HepG2 (cell line): ENCODE data around the gene CDH1. TPM values are rescaled to one million over a fixed set of nuclear protein-coding genes. Genes with fewer than 3 reads are reported as not detected.

ENCODE experiments used
- FOXP4 ChIP-seq: sonication (generic); formaldehyde crosslinking; IDR thresholded peaks from 2 replicates; pipeline ENCODE4 v1.4.0; 2020; ENCODE audit warnings: missing genetic modification reagents
- NCOA1 ChIP-seq: sonication (generic); formaldehyde crosslinking; IDR thresholded peaks from 2 replicates; pipeline ENCODE4 v1.9.0; 2021; ENCODE audit warnings: missing genetic modification reagents
- NFRKB ChIP-seq: fragments of 450-650 bp; IDR thresholded peaks from 2 replicates; pipeline ENCODE4 v1.6.1; 2017
- PBX2 ChIP-seq: IDR thresholded peaks from 2 replicates; pipeline ENCODE4 v1.6.1; 2016; ENCODE audit warnings: control low read depth
- POGK ChIP-seq: sonication (generic); formaldehyde crosslinking; conservative IDR thresholded peaks from 2 replicates; pipeline ENCODE4 v1.8.0; 2022; ENCODE audit warnings: mild to moderate bottlenecking, moderate library complexity, missing genetic modification reagents
- RFXANK ChIP-seq: IDR thresholded peaks from 2 replicates; pipeline ENCODE4 v1.6.1; 2016
- SNAPC2 ChIP-seq: sonication (generic); formaldehyde crosslinking; IDR thresholded peaks from 2 replicates; pipeline ENCODE4 v1.8.1; 2022; ENCODE audit warnings: mild to moderate bottlenecking, missing genetic modification reagents
- SYNCRIP ChIP-seq: fragments of 200-400 bp; formaldehyde crosslinking; IDR thresholded peaks from 2 replicates; pipeline ENCODE4 v1.6.1; 2018; ENCODE audit warnings: mild to moderate bottlenecking, low read depth, low read length; ENCODE audit not compliant: insufficient read depth
- TMF1 ChIP-seq: sonication (generic); formaldehyde crosslinking; IDR thresholded peaks from 2 replicates; pipeline ENCODE4 v1.8.1; 2022; ENCODE audit warnings: low read depth, missing genetic modification reagents
- ZFP37 ChIP-seq: sonication (generic); formaldehyde crosslinking; IDR thresholded peaks from 2 replicates; pipeline ENCODE4 v1.4.0; 2020; ENCODE audit warnings: missing genetic modification reagents, borderline replicate concordance
- ZNF142 ChIP-seq: sonication (generic); formaldehyde crosslinking; IDR thresholded peaks from 2 replicates; pipeline ENCODE4 v1.4.0; 2020; ENCODE audit warnings: missing genetic modification reagents
- ZNF367 ChIP-seq: sonication (generic); formaldehyde crosslinking; IDR thresholded peaks from 2 replicates; pipeline ENCODE4 v1.4.0; 2020; ENCODE audit warnings: missing genetic modification reagents, borderline replicate concordance
- ZNF446 ChIP-seq: sonication (generic); formaldehyde crosslinking; IDR thresholded peaks from 2 replicates; pipeline ENCODE4 v1.5.0; 2020; ENCODE audit warnings: mild to moderate bottlenecking, missing genetic modification reagents
- ZNF577 ChIP-seq: sonication (generic); formaldehyde crosslinking; IDR thresholded peaks from 2 replicates; pipeline ENCODE4 v1.4.0; 2020; ENCODE audit warnings: mild to moderate bottlenecking, low read depth, missing genetic modification reagents, borderline replicate concordance
- ZNF672 ChIP-seq: sonication (generic); formaldehyde crosslinking; IDR thresholded peaks from 2 replicates; pipeline ENCODE4 v1.8.1; 2022; ENCODE audit warnings: missing genetic modification reagents
- ZNF878 ChIP-seq: sonication (generic); formaldehyde crosslinking; IDR thresholded peaks from 2 replicates; pipeline ENCODE4 v1.8.1; 2023; ENCODE audit warnings: mild to moderate bottlenecking, missing genetic modification reagents, moderate library complexity
- ZSCAN21 ChIP-seq: sonication (generic); formaldehyde crosslinking; IDR thresholded peaks from 2 replicates; pipeline ENCODE4 v1.8.0; 2022; ENCODE audit warnings: mild to moderate bottlenecking, missing genetic modification reagents, moderate library complexity, borderline replicate concordance
- polyA plus RNA-seq, 8 experiments: library from polyadenylated mRNA; depleted of rRNA in 3 of 8; stranded (reverse) in 7 of 8; unstranded in 1 of 8; fragments of >200 nt; fragmentation: Illumina TruSeq in 4 of 8; extraction: Trizol in 4 of 8; gene quantifications; 2 replicates each; pipeline versions ENCODE4 v1.2.1 to v1.2.3, GENCODE V29; 2011 to 2016; ENCODE audit warnings: low read depth in 4 of 8, missing spikeins in 1 of 8, mixed read lengths in 1 of 8; ENCODE audit not compliant: insufficient read depth in 1 of 8
- total RNA-seq, 5 experiments: library from RNA; depleted of rRNA; stranded (reverse); fragments of >200 nt; fragmentation: Illumina TruSeq; extraction: Trizol; gene quantifications; 2 replicates each; pipeline ENCODE4 v1.2.3, GENCODE V29; 2016; ENCODE audit warnings: low read depth in 1 of 5

Gene CDH1
- total and polyA plus RNA-seq, 2 of the 13 experiments (the other 11 are each of a cell fraction or from before 2014, with no cell fraction given): 0.95 to 9.8 TPM

GRCh38 chr16:68843482-68844210 is 106.6 kb downstream of the CDH1 start, which contains the start of gene TANGO6 (continued):
- TF ChIP-seq SNAPC2 (CRISPR knock-in tag): peak; percentile 91
- peak; percentile 78; the same call in 1 of the 2 replicates for TF ChIP-seq ZNF577 (CRISPR knock-in tag)
- 0 out of 2 replicates have a peak, but pooled peaks have one; percentile 30 for TF ChIP-seq ZNF367 (CRISPR knock-in tag)
- no peak for TF ChIP-seq ZFP37
- no peak for TF ChIP-seq PBX2 (CRISPR knock-in tag)
- TF ChIP-seq ZNF672 (CRISPR knock-in tag): no peak
- peak; percentile 66; the same call in 1 of the 2 replicates for TF ChIP-seq NFRKB
- TF ChIP-seq SYNCRIP: no peak
- peak; percentile 66; the same call in 1 of the 2 replicates for TF ChIP-seq ZSCAN21 (CRISPR knock-in tag)
- TF ChIP-seq ZNF878 (CRISPR knock-in tag): no peak
- 0 out of 2 replicates have a peak, but pooled peaks have one; percentile 84 for TF ChIP-seq NCOA1 (CRISPR knock-in tag)
- no peak; the same call in 1 of the 2 replicates for TF ChIP-seq FOXP4 (CRISPR knock-in tag)
- TF ChIP-seq ZNF446 (CRISPR knock-in tag): 0 out of 2 replicates have a peak, but pooled peaks have one; percentile 14
- no peak for TF ChIP-seq ZNF142 (CRISPR knock-in tag)
- TF ChIP-seq POGK (CRISPR knock-in tag): peak; percentile 51; the same call in 1 of the 2 replicates
- peak; percentile 75; the same call in 1 of the 2 replicates for TF ChIP-seq TMF1 (CRISPR knock-in tag)
- no peak for TF ChIP-seq RFXANK
